ENCODE measurements around the gene MACROD2.

The MACROD2 gene

GRCh38 chr20:14568225-14568624 is 572.9 kb downstream of the MACROD2 start:
- no peak for DNase-seq (ENCODE audit: extremely low read depth, low read depth)
- TF ChIP-seq CTCF (IDR thresholded peaks at IDR 0.05; ENCODE audit: low read depth, low read length) = no peak

- TF ChIP-seq CTCF (IDR thresholded peaks at IDR 0.05; ENCODE audit: low read depth, low read length) = no peak
- no peak for DNase-seq (ENCODE audit: extremely low read depth, low read depth)
Observed at GRCh38 chr20:14568701-14569100, 573.4 kb downstream of the MACROD2 start.

GRCh38 chr20:14569641-14570040 is 574.3 kb downstream of the MACROD2 start:
- TF ChIP-seq CTCF (IDR thresholded peaks at IDR 0.05; ENCODE audit: low read depth, low read length) = no peak
- DNase-seq (ENCODE audit: extremely low read depth, low read depth) = no peak

- no peak for TF ChIP-seq CTCF (IDR thresholded peaks at IDR 0.05; ENCODE audit: low read depth, low read length)
Observed at GRCh38 chr20:14570811-14571210, 575.5 kb downstream of the MACROD2 start.

GRCh38 chr20:14573676-14574075 is 578.4 kb downstream of the MACROD2 start:
- no peak for DNase-seq (ENCODE audit: extremely low read depth, low read depth)
- no peak for TF ChIP-seq CTCF (IDR thresholded peaks at IDR 0.05; ENCODE audit: low read depth, low read length)

More at GRCh38 chr20:14570811-14571210, 575.5 kb downstream of the MACROD2 start:
- DNase-seq (ENCODE audit: extremely low read depth, low read depth) = no peak

- no peak for TF ChIP-seq CTCF (IDR thresholded peaks at IDR 0.05; ENCODE audit: low read depth, low read length)
Observed at GRCh38 chr20:14576196-14576877, 581.0 kb downstream of the MACROD2 start.

GRCh38 chr20:14580418-14581074 is 585.2 kb downstream of the MACROD2 start:
- no peak for DNase-seq (ENCODE audit: extremely low read depth, low read depth)
- TF ChIP-seq CTCF (IDR thresholded peaks at IDR 0.05; ENCODE audit: low read depth, low read length) = no peak

More at GRCh38 chr20:14576196-14576877, 581.0 kb downstream of the MACROD2 start:
- no peak for DNase-seq (ENCODE audit: extremely low read depth, low read depth)

Data from AG09319 (cell line).